Fibroblast of lung (primary cell): ENCODE data around the gene PIK3R1.

ENCODE experiments used
- EZH2 ChIP-seq: IDR thresholded peaks from 2 replicates; pipeline ENCODE4 v1.5.1; 2012; ENCODE audit warnings: low read length, control low read depth, mild to moderate bottlenecking; ENCODE audit errors: missing control alignments
- TF ChIP-seq, protein P1 (sequence below), 2 donors: IDR thresholded peaks in 1 of 2; conservative IDR thresholded peaks in 1 of 2; 1 replicate in 1 of 2; 2 replicates in 1 of 2; pipeline ENCODE4 v1.5.1; 2011 to 2012; ENCODE audit warnings: low read length in 2 of 2, control low read depth in 1 of 2, inconsistent platforms in 1 of 2, low read depth in 1 of 2, mild to moderate bottlenecking in 1 of 2

DNA sequence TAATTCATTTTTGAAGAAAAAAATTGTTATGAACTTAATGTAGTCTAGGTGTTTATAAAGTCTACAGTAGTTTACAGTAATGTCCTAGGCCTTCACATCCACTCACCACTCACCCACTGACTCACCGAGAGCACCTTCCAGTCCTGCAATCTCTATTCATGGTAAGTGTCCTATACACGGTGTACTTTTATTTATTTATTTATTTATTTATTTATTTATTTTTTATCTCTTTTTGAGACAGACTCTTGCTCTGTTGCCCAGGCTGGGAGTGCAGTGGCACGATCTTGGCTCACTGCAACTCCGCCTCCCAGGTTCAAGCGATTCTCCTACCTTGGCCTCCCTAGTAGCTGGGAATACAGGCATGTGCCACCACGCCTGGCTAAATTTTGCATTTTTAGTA lies 39.3 kb upstream of the PIK3R1 start:
- no peak for TF ChIP-seq EZH2
- TF ChIP-seq, protein P1, sequence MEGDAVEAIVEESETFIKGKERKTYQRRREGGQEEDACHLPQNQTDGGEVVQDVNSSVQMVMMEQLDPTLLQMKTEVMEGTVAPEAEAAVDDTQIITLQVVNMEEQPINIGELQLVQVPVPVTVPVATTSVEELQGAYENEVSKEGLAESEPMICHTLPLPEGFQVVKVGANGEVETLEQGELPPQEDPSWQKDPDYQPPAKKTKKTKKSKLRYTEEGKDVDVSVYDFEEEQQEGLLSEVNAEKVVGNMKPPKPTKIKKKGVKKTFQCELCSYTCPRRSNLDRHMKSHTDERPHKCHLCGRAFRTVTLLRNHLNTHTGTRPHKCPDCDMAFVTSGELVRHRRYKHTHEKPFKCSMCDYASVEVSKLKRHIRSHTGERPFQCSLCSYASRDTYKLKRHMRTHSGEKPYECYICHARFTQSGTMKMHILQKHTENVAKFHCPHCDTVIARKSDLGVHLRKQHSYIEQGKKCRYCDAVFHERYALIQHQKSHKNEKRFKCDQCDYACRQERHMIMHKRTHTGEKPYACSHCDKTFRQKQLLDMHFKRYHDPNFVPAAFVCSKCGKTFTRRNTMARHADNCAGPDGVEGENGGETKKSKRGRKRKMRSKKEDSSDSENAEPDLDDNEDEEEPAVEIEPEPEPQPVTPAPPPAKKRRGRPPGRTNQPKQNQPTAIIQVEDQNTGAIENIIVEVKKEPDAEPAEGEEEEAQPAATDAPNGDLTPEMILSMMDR (conservative IDR thresholded peaks at IDR 0.05 in 1 of 2, IDR thresholded peaks at IDR 0.05 in 1 of 2; ENCODE audit: low read depth in 1 of 2, low read length in 2 of 2) = no peak
